ENCODE results near the gene SLFN11. TPM values are rescaled to one million over a fixed set of nuclear protein-coding genes. Genes with fewer than 3 reads are reported as not detected.

SLFN11 gene
- total and polyA plus RNA-seq, 2 of the 4 experiments (the other 2 are of a cell fraction): 29.9 to 144 TPM

DNA sequence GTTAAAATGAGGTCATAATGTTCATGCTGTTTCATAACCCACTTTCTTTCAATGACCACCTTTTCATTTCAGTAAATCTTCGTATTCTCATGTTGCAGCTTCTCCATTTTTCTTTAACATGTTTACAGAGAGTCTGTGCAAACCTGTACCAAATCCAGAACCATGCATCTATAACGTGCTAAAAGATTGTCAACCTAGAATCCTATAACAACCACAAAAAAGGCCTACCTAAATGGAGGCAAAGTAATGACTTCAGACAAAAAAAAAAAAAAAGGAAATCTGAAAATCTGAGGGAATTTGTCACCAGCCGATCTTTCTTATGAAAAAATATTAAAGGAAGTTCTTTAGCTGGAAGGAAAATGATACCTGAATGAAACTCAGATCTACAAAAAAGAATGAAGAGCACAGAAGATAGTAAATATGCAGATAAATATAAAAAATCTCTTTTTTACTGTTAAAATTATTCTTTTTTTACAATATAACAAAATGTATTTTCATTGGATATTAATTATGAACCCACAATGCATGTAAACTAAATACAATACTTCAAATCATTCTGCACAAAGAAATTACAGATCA is 1.4 kb upstream of the SLFN11 start:
- H2BK20ac ChIP-seq (ENCODE audit: low read depth, low read length): no peak overlapping the region
- H3K9me1 ChIP-seq (ENCODE audit: insufficient read depth, low read length): no peaks in the 10 kb centered on the region
- peak overlapping the region; percentile 81 for H3K9ac ChIP-seq (ENCODE audit: low read depth, low read length)
- intact Hi-C loops (cut with micrococcal nuclease): loop anchor here (5.0 kb wide), 3 partner anchors 133 to 1113 kb away; partner anchors contain the start of gene SLFN5
- 0 out of 4 replicates have a peak, but pooled peaks cover 0 to 6% of the 10 kb centered on the region in 2 experiments for H3K79me1 ChIP-seq (ENCODE audit: low read depth in 1 of 2, low read length in 2 of 2)
- peak overlapping the region; percentile 82 for H3K4me3 ChIP-seq (ENCODE audit: insufficient read depth, low read depth, low read length)
- in situ Hi-C loops (cut with MboI; ENCODE audit: low sequenced_read_pairs): loop anchor here (25.0 kb wide), 1 partner anchor 362 kb away; the partner anchor contains the start of gene RASL10B
- dilution Hi-C loops (cut with HindIII; ENCODE audit: low sequenced_read_pairs, unreplicated experiment): no loop called here
- no peak overlapping the region for H2AK5ac ChIP-seq (ENCODE audit: low read depth, low read length)
- ATAC-seq (ENCODE audit: low read depth) (no peak), DNase-seq (no peak)
- peak overlapping the region; percentile 75 for H2BK5ac ChIP-seq (ENCODE audit: low read depth, low read length, poor library complexity, severe bottlenecking)
- peak overlapping the region; percentile 91; the same call in 1 of the 2 replicates for H3K27ac ChIP-seq (ENCODE audit: insufficient read depth, low read length)
- peak overlapping the region; percentile 78; the same call in 1 of the 2 replicates for H3K14ac ChIP-seq (replicated peaks; ENCODE audit: low read depth, low read length)
- H4K5ac ChIP-seq (ENCODE audit: low read depth, low read length): no peak overlapping the region
- no peak for TF ChIP-seq MAFK (IDR thresholded peaks at IDR 0.05; ENCODE audit: low read depth, low read length)
- TF ChIP-seq, protein P1, sequence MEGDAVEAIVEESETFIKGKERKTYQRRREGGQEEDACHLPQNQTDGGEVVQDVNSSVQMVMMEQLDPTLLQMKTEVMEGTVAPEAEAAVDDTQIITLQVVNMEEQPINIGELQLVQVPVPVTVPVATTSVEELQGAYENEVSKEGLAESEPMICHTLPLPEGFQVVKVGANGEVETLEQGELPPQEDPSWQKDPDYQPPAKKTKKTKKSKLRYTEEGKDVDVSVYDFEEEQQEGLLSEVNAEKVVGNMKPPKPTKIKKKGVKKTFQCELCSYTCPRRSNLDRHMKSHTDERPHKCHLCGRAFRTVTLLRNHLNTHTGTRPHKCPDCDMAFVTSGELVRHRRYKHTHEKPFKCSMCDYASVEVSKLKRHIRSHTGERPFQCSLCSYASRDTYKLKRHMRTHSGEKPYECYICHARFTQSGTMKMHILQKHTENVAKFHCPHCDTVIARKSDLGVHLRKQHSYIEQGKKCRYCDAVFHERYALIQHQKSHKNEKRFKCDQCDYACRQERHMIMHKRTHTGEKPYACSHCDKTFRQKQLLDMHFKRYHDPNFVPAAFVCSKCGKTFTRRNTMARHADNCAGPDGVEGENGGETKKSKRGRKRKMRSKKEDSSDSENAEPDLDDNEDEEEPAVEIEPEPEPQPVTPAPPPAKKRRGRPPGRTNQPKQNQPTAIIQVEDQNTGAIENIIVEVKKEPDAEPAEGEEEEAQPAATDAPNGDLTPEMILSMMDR (conservative IDR thresholded peaks at IDR 0.05; ENCODE audit: low read depth, low read length): no peak
- no peak for TF ChIP-seq POLR2A (IDR thresholded peaks at IDR 0.05; ENCODE audit: low read depth, low read length)
- no peak for TF ChIP-seq CEBPB (IDR thresholded peaks at IDR 0.05; ENCODE audit: low read depth, low read length)
- TF ChIP-seq MAZ (IDR thresholded peaks at IDR 0.05; ENCODE audit: borderline replicate concordance, low read depth, low read length): no peak
- peak overlapping the region; percentile 48; the same call in 1 of the 2 replicates for H2BK120ac ChIP-seq (ENCODE audit: low read depth, low read length)
- H3K9me3 ChIP-seq (ENCODE audit: control insufficient read depth, insufficient read depth, low read length): no peaks in the 10 kb centered on the region
- no peak overlapping the region for H2AK9ac ChIP-seq (replicated peaks; ENCODE audit: low read depth, low read length, poor library complexity)
- 60% methylated on average over 1 of the region's 3 CpGs; no CpG with 5 or more reads in 1 of the 2 experiments for WGBS, 2 experiments (ENCODE audit: extremely low coverage in 2 of 2, insufficient read length in 1 of 2)
- POLR2A ChIA-PET (ENCODE audit: unreplicated experiment): interaction anchor here (0.7 kb wide), 1 partner anchor 25 kb away, joined by 6 read pairs; no protein-coding TSS in a partner anchor
- peak overlapping the region; percentile 88 for H3K4me2 ChIP-seq (ENCODE audit: low read depth, low read length)
- H3K18ac ChIP-seq (ENCODE audit: low read depth, low read length): peak overlapping the region; percentile 14
- peak overlapping the region; percentile 69; the same call in 1 of the 2 replicates for H3K23ac ChIP-seq (ENCODE audit: low read depth, low read length)
- BruUV-seq (replicated peaks): no TSS peak
- H4K20me1 ChIP-seq (ENCODE audit: insufficient read depth, low read length): no peaks in the 10 kb centered on the region
- H4K91ac ChIP-seq (ENCODE audit: insufficient read depth, low read depth, low read length): peak overlapping the region; percentile 8; the same call in 1 of the 2 replicates
- no peaks in the 10 kb centered on the region for H3K4me1 ChIP-seq (ENCODE audit: control insufficient read depth, insufficient read depth, low read length)
- H4K8ac ChIP-seq (ENCODE audit: low read depth in 2 of 2, low read length in 2 of 2): peak overlapping the region; percentile 66 to 89
- CTCF ChIA-PET: interaction anchor here (0.6 kb wide), 3 partner anchors 13 to 157 kb away, joined by 3 to 6 read pairs (median 3); no protein-coding TSS in a partner anchor
- H3K36me3 ChIP-seq (ENCODE audit: control insufficient read depth, insufficient read depth, low read length): no peaks in the 10 kb centered on the region
- no peaks in the 10 kb centered on the region for H3K27me3 ChIP-seq (ENCODE audit: control insufficient read depth, insufficient read depth, low read length)
- no peak overlapping the region for H2BK15ac ChIP-seq (ENCODE audit: low read depth, low read length)
- no peak overlapping the region; the same call in 1 of the 2 replicates for H3K4ac ChIP-seq (ENCODE audit: low read depth, low read length)
- H2AFZ ChIP-seq (replicated peaks; ENCODE audit: low read length, poor library complexity): no peak overlapping the region
- peak overlapping the region; percentile 83 for H3K56ac ChIP-seq (ENCODE audit: extremely low read depth, insufficient read depth, low read length)

Measured in IMR-90 (cell line).